ENCODE results near the gene ALS2.

ALS2 gene

GRCh38 chr2:201751566-201751965 is 29.2 kb downstream of the ALS2 start:
- no peak for DNase-seq

- DNase-seq, result no peak
Observed at GRCh38 chr2:201746551-201746950, 34.2 kb downstream of the ALS2 start.

- DNase-seq, result no peak
Observed at GRCh38 chr2:201735486-201735885, 45.2 kb downstream of the ALS2 start.

- DNase-seq, result no peak
Observed at GRCh38 chr2:201734111-201734510, 46.6 kb downstream of the ALS2 start.

GRCh38 chr2:201733544-201733943 is 47.2 kb downstream of the ALS2 start:
- DNase-seq, result no peak

GRCh38 chr2:201730651-201731285 is 50.0 kb downstream of the ALS2 start:
- DNase-seq, result no peak

- DNase-seq, result no peak
Observed at GRCh38 chr2:201715459-201715858, 65.3 kb downstream of the ALS2 start.

GRCh38 chr2:201712726-201713125 is 68.0 kb downstream of the ALS2 start:
- no peak for DNase-seq

- no peak for DNase-seq
Observed at GRCh38 chr2:201709747-201710146, 71.0 kb downstream of the ALS2 start.

GRCh38 chr2:201709049-201709448 is 71.7 kb downstream of the ALS2 start:
- no peak for DNase-seq

- no peak for DNase-seq
Observed at GRCh38 chr2:201707753-201708152, 73.0 kb downstream of the ALS2 start.

- no peak for DNase-seq
Observed at GRCh38 chr2:201707142-201707541, 73.6 kb downstream of the ALS2 start.

- DNase-seq, result no peak
Observed at GRCh38 chr2:201704536-201704935, 76.2 kb downstream of the ALS2 start.

GRCh38 chr2:201701646-201702045 is 79.1 kb downstream of the ALS2 start:
- DNase-seq, result no peak

- no peak for DNase-seq
Observed at GRCh38 chr2:201699416-201699815, 81.3 kb downstream of the ALS2 start.

- no peak for DNase-seq
Observed at GRCh38 chr2:201698588-201699226, 82.0 kb downstream of the ALS2 start, which contains the start of gene MPP4. Gene MPP4 (minus strand): TSS chr2:201698644. CDS start chr2:201693954, 4,690 bp downstream.

GRCh38 chr2:201697899-201698298 is 82.8 kb downstream of the ALS2 start:
- no peak for DNase-seq

- DNase-seq, result no peak
Observed at GRCh38 chr2:201696151-201696659, 84.5 kb downstream of the ALS2 start.

GRCh38 chr2:201685156-201685555 is 95.6 kb downstream of the ALS2 start:
- no peak for DNase-seq

GRCh38 chr2:201680743-201681142 is 100.0 kb downstream of the ALS2 start:
- no peak for DNase-seq

- no peak for DNase-seq
Observed at GRCh38 chr2:201678401-201678800, 102.3 kb downstream of the ALS2 start.

- DNase-seq, result no peak
Observed at GRCh38 chr2:201675454-201675853, 105.3 kb downstream of the ALS2 start.

- no peak for DNase-seq
Observed at GRCh38 chr2:201674794-201675193, 105.9 kb downstream of the ALS2 start.

GRCh38 chr2:201674298-201674697 is 106.4 kb downstream of the ALS2 start:
- DNase-seq, result no peak

- DNase-seq, result no peak
Observed at GRCh38 chr2:201673546-201673945, 107.2 kb downstream of the ALS2 start.
